Ascending aorta (tissue), 2 donors: ENCODE results near the gene CLCA4. TPM values are rescaled to one million over a fixed set of nuclear protein-coding genes. Genes with fewer than 3 reads are reported as not detected.

Source experiments
- DNase-seq, 2 donors: peaks; one replicate each; pipeline ENCODE4 v3.0.0-alpha.2; 2019; ENCODE audit warnings: low spot score in 2 of 2
- H3K27ac ChIP-seq, 2 donors: fragments of 200-600 bp; sonication (generic); one replicate each; pipeline ENCODE4 v1.5.1; 2016 to 2017; ENCODE audit warnings: mild to moderate bottlenecking in 1 of 2
- H3K27me3 ChIP-seq: fragments of 200-600 bp; sonication (generic); one replicate; pipeline ENCODE4 v1.5.1; 2017
- H3K36me3 ChIP-seq, 2 donors: fragments of 200-600 bp; sonication (generic); one replicate each; pipeline ENCODE4 v1.5.1; 2016
- H3K4me1 ChIP-seq, 2 donors: fragments of 200-600 bp; sonication (generic); one replicate each; pipeline ENCODE4 v1.5.1; 2016 to 2017; ENCODE audit warnings: mild to moderate bottlenecking in 1 of 2
- H3K4me3 ChIP-seq, 2 donors: fragments of 200-600 bp; sonication (generic); one replicate each; pipeline ENCODE4 v1.5.1; 2016 to 2017; ENCODE audit warnings: mild to moderate bottlenecking in 1 of 2
- H3K9me3 ChIP-seq, 2 donors: fragments of 200-600 bp; sonication (generic); one replicate each; pipeline ENCODE4 v1.5.1; 2016
- CTCF ChIP-seq, 3 experiments: fragments of 200-600 bp in 2 of 3; fragments of 450-650 bp in 1 of 3; sonication (generic) in 2 of 3; IDR thresholded peaks; one replicate each; pipeline ENCODE4 v1.5.1; 2016 to 2019; ENCODE audit warnings: antibody characterized with exemption in 3 of 3, mild to moderate bottlenecking in 1 of 3, moderate library complexity in 1 of 3
- intact Hi-C: fragments of 100-400 bp; cut with DNase I; formaldehyde crosslinking; loops from one replicate; pipeline ENCODE4 v1.15.1; 2023
- total RNA-seq: library from RNA; depleted of rRNA; stranded (reverse); fragments of >200 nt; gene quantifications from one replicate; pipeline ENCODE4 v1.1.0, GENCODE V29; 2016

CLCA4 gene
- total RNA-seq, 1 donor from 2014 or later: not detected

DNA sequence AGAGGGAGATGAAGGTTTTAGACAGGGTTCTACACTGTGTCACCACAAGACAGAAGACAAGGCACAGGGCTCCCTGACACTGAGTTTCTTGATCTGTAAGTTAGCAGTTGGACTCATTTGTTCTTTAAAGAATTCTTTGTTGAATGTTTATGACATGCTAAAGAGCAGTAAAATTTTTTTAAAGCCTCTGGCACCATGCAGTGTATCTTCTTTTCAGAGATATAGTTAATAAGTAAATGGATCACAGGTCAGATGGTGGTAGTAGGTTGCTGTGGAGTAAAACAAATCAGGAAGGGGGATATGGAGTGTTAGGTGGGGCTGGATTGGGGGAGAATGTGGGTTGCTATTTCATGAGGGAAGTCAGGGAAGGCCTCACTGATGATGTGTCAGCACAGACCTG is 2.0 kb downstream of the CLCA4 start:
- Histone ChIP-seq H3K27ac (no peak overlapping the region), H3K4me1 (no peaks in the 10 kb centered on the region), H3K9me3 (no peaks in the 10 kb centered on the region), H3K36me3 (no peaks in the 10 kb centered on the region), H3K27me3 (no peaks in the 10 kb centered on the region), H3K4me3 (no peak overlapping the region)
- intact Hi-C loops: no loop called here
- TF ChIP-seq CTCF (IDR thresholded peaks at IDR 0.05): no peak
- DNase-seq: no peak

DNA sequence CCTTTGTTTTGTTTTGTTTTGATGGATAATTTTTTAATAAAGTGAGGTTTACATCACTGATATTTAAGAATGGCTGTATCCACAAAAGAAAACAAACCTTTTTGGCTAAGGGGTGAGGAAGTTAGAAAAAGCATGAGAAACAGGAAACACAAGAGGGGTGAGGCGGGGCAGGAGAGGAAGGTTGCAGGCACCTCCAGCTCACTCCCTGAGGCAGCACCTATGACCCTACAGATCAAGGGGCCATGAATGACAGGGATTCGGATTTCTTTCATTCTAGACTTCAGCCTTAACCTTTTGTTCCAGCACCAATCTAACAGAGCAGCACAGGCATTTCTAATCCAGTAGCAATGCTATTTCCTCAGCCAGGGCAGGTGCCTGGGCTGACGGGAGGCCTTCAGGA is 4.4 kb downstream of the CLCA4 start:
- H3K36me3 ChIP-seq: no peaks in the 10 kb centered on the region
- intact Hi-C loops: no loop called here
- TF ChIP-seq CTCF (IDR thresholded peaks at IDR 0.05): no peak
- H3K27me3 ChIP-seq: no peaks in the 10 kb centered on the region
- H3K27ac ChIP-seq: no peak overlapping the region
- no peak for DNase-seq
- no peaks in the 10 kb centered on the region for H3K4me1 ChIP-seq
- no peaks in the 10 kb centered on the region for H3K9me3 ChIP-seq
- H3K4me3 ChIP-seq: no peak overlapping the region

DNA sequence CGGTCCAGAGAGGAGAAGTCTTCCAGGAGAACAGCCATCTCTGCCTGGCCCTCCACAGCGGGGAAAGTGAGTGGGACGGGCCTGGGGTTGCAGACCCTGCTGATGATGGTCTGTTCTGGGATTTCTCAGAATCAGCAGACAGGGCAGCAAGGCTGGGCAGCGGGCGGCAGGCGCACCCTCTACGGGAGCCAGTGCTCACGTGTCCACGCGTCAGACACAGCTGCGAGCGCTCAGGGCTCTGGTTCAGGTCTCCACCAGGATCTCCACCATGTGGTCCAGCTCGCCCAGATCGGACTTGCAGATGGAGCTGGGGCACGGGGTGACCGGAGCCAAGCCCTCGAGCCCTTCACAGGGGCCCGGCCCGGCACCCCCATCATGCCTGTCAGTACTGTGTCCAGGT is 5.5 kb downstream of the CLCA4 start:
- Histone ChIP-seq H3K36me3 (no peaks in the 10 kb centered on the region), H3K27ac (no peak overlapping the region), H3K4me3 (no peak overlapping the region), H3K4me1 (no peaks in the 10 kb centered on the region), H3K27me3 (no peaks in the 10 kb centered on the region), H3K9me3 (no peaks in the 10 kb centered on the region)
- DNase-seq: no peak
- no peak for TF ChIP-seq CTCF (IDR thresholded peaks at IDR 0.05)
- intact Hi-C loops: no loop called here

DNA sequence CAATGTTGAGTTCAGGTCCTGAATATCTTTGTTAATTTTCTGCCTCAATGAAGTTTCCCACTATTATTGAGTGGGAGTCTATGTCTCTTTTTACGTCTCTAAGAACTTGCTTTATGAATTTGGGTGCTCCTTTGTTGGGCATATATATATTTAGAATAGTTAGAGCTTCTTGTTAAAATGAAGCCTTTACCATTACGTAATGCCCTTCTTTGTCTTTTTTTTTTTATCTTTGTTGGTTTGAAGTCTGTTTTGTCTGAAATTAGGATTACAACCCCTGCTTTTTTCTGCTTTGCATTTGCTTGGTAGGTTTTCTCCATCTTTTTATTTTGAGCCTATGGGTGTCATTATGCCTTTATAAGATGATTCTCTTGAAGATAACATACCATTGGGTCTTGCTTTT is 10.9 kb downstream of the CLCA4 start:
- H3K9me3 ChIP-seq: no peaks in the 10 kb centered on the region
- H3K4me3 ChIP-seq: no peak overlapping the region
- DNase-seq: no peak
- intact Hi-C loops: no loop called here
- TF ChIP-seq CTCF (IDR thresholded peaks at IDR 0.05): no peak
- no peak overlapping the region for H3K27ac ChIP-seq
- no peaks in the 10 kb centered on the region for H3K36me3 ChIP-seq
- H3K27me3 ChIP-seq: no peaks in the 10 kb centered on the region
- H3K4me1 ChIP-seq: no peaks in the 10 kb centered on the region

- DNase-seq: no peak
- H3K27me3 ChIP-seq: no peaks in the 10 kb centered on the region
- H3K9me3 ChIP-seq: no peaks in the 10 kb centered on the region
- H3K4me1 ChIP-seq: no peaks in the 10 kb centered on the region
- TF ChIP-seq CTCF (IDR thresholded peaks at IDR 0.05): no peak
- no peak overlapping the region for H3K27ac ChIP-seq
- H3K36me3 ChIP-seq: no peaks in the 10 kb centered on the region
- H3K4me3 ChIP-seq: no peak overlapping the region
- intact Hi-C loops: no loop called here
Measured at GRCh38 chr1:86563849-86564248, 17.0 kb downstream of the CLCA4 start.

- Histone ChIP-seq H3K4me3 (no peak overlapping the region), H3K27ac (no peak overlapping the region), H3K36me3 (no peaks in the 10 kb centered on the region), H3K4me1 (no peaks in the 10 kb centered on the region), H3K9me3 (no peaks in the 10 kb centered on the region), H3K27me3 (no peaks in the 10 kb centered on the region)
- intact Hi-C loops: no loop called here
- no peak for TF ChIP-seq CTCF (IDR thresholded peaks at IDR 0.05)
- no peak for DNase-seq
Measured at GRCh38 chr1:86567341-86567740, 20.5 kb downstream of the CLCA4 start.
